ENCODE data around the gene SLX4IP.

The SLX4IP gene

DNA sequence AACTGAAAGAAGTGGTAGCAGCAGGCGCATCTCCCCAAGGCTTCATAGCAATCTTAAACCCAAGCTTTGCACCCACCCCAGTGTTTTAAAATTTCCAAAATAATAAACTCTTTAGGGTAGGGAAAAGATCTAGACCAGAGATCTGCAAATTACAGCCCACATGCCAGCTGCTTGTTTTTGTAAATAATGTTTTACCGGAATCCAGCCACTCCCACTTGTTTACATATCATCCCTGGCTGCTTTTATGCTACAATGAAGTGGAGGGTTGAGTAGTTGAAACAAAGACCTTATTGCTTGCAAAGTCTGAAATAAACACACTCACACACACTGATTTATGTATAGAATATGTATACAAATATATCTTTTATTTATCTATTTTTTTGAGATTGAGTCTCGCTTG is 30.0 kb downstream of the SLX4IP start:
- TF ChIP-seq, protein P1, sequence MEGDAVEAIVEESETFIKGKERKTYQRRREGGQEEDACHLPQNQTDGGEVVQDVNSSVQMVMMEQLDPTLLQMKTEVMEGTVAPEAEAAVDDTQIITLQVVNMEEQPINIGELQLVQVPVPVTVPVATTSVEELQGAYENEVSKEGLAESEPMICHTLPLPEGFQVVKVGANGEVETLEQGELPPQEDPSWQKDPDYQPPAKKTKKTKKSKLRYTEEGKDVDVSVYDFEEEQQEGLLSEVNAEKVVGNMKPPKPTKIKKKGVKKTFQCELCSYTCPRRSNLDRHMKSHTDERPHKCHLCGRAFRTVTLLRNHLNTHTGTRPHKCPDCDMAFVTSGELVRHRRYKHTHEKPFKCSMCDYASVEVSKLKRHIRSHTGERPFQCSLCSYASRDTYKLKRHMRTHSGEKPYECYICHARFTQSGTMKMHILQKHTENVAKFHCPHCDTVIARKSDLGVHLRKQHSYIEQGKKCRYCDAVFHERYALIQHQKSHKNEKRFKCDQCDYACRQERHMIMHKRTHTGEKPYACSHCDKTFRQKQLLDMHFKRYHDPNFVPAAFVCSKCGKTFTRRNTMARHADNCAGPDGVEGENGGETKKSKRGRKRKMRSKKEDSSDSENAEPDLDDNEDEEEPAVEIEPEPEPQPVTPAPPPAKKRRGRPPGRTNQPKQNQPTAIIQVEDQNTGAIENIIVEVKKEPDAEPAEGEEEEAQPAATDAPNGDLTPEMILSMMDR (IDR thresholded peaks at IDR 0.05; ENCODE audit: low read depth, low read length) = no peak
- H3K9me3 ChIP-seq (ENCODE audit: severe bottlenecking) = no peaks in the 10 kb centered on the region
- DNase-seq = no peak
- no peak overlapping the region for H3K27ac ChIP-seq
- no peak overlapping the region for H3K4me3 ChIP-seq (ENCODE audit: low read depth, low read length)
- no peaks in the 10 kb centered on the region for H3K36me3 ChIP-seq
- H3K27me3 ChIP-seq (ENCODE audit: insufficient read depth, low read depth, severe bottlenecking) = no peaks in the 10 kb centered on the region

DNA sequence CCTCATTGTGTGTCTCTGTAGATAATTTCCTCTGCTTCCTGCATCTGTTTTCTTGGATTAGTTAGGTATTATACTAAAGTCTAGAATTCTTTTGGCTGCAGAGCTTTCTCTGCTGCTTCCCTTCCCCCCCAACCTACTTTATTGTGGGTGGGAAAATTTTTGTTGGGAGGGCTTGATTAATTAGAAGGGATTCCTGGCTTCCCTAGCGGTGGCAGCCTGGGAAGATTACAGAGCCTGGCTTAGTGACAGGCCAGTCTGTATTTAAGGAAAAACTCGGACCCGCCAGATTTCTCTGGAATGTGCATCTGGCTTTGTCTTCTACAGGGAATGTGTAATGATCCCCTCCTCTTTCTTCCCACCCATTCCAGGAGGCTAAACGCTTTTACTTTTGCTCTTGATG is 31.2 kb downstream of the SLX4IP start:
- Histone ChIP-seq H3K9me3 (ENCODE audit: severe bottlenecking) (no peaks in the 10 kb centered on the region), H3K27ac (no peak overlapping the region), H3K36me3 (no peaks in the 10 kb centered on the region), H3K4me3 (ENCODE audit: low read depth, low read length) (no peak overlapping the region), H3K27me3 (ENCODE audit: insufficient read depth, low read depth, severe bottlenecking) (no peaks in the 10 kb centered on the region)
- TF ChIP-seq, protein P1 (IDR thresholded peaks at IDR 0.05; ENCODE audit: low read depth, low read length) = no peak
- DNase-seq = peak; percentile 46

DNA sequence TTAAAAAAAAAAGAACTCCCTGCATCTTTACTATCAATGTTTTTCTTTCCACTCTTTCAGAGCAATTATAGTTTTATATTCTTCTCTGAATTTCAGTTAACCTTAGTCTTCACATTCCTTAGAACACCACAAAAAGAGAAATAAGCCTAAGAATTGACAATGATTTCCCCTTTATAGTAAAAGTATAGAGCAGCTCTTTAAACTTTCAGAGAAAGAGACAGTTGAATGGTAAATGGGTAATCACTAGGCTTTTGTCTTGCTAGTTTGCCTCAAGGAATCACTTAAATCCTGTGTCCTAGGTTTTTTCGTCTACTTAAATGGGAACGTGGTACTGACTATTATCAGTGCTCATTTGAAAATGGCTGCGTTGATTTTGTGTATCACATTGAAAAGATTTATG is 31.8 kb downstream of the SLX4IP start:
- no peaks in the 10 kb centered on the region for H3K9me3 ChIP-seq (ENCODE audit: severe bottlenecking)
- H3K36me3 ChIP-seq = no peaks in the 10 kb centered on the region
- TF ChIP-seq, protein P1 (IDR thresholded peaks at IDR 0.05; ENCODE audit: low read depth, low read length) = no peak
- H3K4me3 ChIP-seq (ENCODE audit: low read depth, low read length) = no peak overlapping the region
- no peak overlapping the region for H3K27ac ChIP-seq
- DNase-seq = no peak
- H3K27me3 ChIP-seq (ENCODE audit: insufficient read depth, low read depth, severe bottlenecking) = no peaks in the 10 kb centered on the region

DNA sequence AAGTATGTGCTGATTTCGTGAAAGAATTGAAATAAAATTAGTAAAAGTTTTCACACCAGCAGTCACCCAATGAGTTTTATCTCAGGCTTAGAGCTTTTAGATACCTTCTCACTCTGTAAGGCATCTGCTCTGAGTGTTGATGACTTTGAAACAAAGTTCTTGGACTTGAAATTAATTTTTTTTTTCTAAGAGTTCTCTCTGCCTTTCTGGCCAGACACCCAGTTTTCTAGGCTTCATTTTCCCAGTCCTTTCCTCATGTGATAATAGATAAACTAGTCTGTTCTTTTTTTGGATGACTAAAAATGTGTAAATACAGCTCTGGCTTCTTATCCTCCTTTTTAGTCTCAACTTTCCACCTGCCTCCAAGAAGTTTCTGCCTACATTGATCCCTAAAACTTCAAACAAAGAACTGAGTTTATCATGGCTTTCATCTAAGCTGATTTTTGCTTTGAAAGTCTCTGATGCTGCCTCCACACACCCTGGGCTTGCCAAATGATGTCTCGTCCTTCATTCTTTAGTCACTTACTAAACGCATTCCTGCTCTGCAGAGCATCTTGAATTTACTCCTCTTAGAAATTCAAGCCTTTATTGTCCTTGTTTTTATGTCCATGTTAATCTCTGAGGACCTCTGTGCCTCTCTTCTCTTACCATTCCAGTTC is 32.7 kb downstream of the SLX4IP start:
- no peak for DNase-seq
- Histone ChIP-seq H3K9me3 (ENCODE audit: severe bottlenecking) (no peaks in the 10 kb centered on the region), H3K27ac (no peak overlapping the region), H3K27me3 (ENCODE audit: insufficient read depth, low read depth, severe bottlenecking) (no peaks in the 10 kb centered on the region), H3K36me3 (no peaks in the 10 kb centered on the region), H3K4me3 (ENCODE audit: low read depth, low read length) (no peak overlapping the region)
- TF ChIP-seq, protein P1 (IDR thresholded peaks at IDR 0.05; ENCODE audit: low read depth, low read length) = no peak

DNA sequence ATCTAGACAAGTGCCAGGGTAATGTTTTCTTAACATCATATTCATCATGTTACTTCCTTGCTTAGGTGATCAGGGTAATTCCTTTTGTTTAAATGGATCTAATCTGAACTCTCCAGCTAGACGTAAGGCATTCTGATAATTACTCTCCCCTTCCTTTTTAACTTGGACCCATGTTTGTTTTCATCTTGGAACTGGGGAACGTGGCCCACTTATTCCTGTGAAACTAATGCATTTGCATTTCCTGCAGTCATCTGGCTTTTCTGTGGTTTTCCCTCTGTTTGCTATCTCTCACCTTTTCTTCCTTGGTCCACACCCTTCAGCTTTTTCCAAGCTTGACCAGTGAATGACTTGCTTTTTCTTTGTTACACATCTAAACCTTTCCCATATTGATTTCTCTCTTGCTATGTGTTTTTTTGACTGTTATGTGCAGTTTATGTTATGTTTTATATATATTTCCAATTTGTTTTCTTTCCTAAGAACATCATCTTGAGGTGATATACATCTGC is 33.3 kb downstream of the SLX4IP start:
- no peak overlapping the region for H3K4me3 ChIP-seq (ENCODE audit: low read depth, low read length)
- no peak for DNase-seq
- no peaks in the 10 kb centered on the region for H3K36me3 ChIP-seq
- TF ChIP-seq, protein P1 (IDR thresholded peaks at IDR 0.05; ENCODE audit: low read depth, low read length) = no peak
- no peak overlapping the region for H3K27ac ChIP-seq
- H3K9me3 ChIP-seq (ENCODE audit: severe bottlenecking) = no peaks in the 10 kb centered on the region
- H3K27me3 ChIP-seq (ENCODE audit: insufficient read depth, low read depth, severe bottlenecking) = no peaks in the 10 kb centered on the region

DNA sequence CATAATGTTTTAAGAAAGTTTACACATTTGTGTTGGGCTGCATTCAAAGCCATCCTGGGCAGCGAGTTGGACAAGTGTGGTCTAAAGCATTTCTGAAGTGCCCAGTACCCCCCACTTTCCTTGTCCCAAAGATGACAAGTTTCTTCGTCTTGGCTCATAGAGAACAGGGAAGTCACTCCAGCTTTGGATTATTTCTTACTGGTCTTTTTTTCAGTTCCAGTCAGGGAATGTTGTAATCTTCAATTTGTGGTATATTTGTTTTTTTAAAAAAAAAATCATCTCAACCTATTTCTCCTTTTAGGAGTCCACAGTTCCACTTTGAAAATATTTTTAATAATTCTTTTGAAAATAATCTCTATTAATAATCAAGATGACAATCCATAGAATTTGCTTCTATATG is 34.0 kb downstream of the SLX4IP start:
- no peaks in the 10 kb centered on the region for H3K27me3 ChIP-seq (ENCODE audit: insufficient read depth, low read depth, severe bottlenecking)

More for the DNA sequence above, 34.0 kb downstream of the SLX4IP start:
- H3K9me3 ChIP-seq (ENCODE audit: severe bottlenecking) = no peaks in the 10 kb centered on the region
- no peak overlapping the region for H3K4me3 ChIP-seq (ENCODE audit: low read depth, low read length)
- DNase-seq = no peak
- H3K27ac ChIP-seq = no peak overlapping the region
- TF ChIP-seq, protein P1 (IDR thresholded peaks at IDR 0.05; ENCODE audit: low read depth, low read length) = no peak
- no peaks in the 10 kb centered on the region for H3K36me3 ChIP-seq

Data from WERI-Rb-1 (cell line).